Prostate gland (tissue), 2 donors: ENCODE data around the gene LRP2BP. TPM values are rescaled to one million over a fixed set of nuclear protein-coding genes. Genes with fewer than 3 reads are reported as not detected.

Experiments
- DNase-seq: peaks from one replicate; pipeline ENCODE4 v3.0.0-alpha.2; 2019; ENCODE audit warnings: low spot score
- H3K27ac ChIP-seq, 2 donors: fragments of 200-600 bp; sonication (generic); 2 replicates each; pipeline ENCODE4 v1.5.1; 2017 to 2019
- H3K27me3 ChIP-seq: fragments of 200-600 bp; sonication (generic); replicated peaks from 2 replicates; pipeline ENCODE4 v1.5.1; 2019; ENCODE audit not compliant: insufficient read depth
- H3K36me3 ChIP-seq, 2 donors: fragments of 200-600 bp; sonication (generic); 1 replicate in 1 of 2; 2 replicates in 1 of 2; pipeline versions ENCODE4 v1.5.1 to v1.8.1; 2017 to 2019
- H3K4me1 ChIP-seq: fragments of 200-600 bp; sonication (generic); replicated peaks from 2 replicates; pipeline ENCODE4 v1.5.1; 2019
- H3K4me3 ChIP-seq, 2 donors: fragments of 200-600 bp; sonication (generic); 2 replicates each; pipeline ENCODE4 v1.5.1; 2017 to 2019
- H3K9me3 ChIP-seq: fragments of 200-600 bp; sonication (generic); 2 replicates; pipeline ENCODE4 v1.5.1; 2017
- CTCF ChIP-seq, 4 experiments: fragments of 200-600 bp in 2 of 4; fragments of 450-650 bp in 2 of 4; sonication (generic) in 2 of 4; IDR thresholded peaks; 1 replicate in 3 of 4; 2 replicates in 1 of 4; pipeline ENCODE4 v1.5.1; 2016 to 2019; ENCODE audit warnings: antibody characterized with exemption in 4 of 4, mild to moderate bottlenecking in 2 of 4, moderate library complexity in 2 of 4
- POLR2A ChIP-seq: fragments of 450-650 bp; IDR thresholded peaks from one replicate; pipeline ENCODE4 v1.6.1; 2016; ENCODE audit warnings: antibody characterized with exemption, mild to moderate bottlenecking
- POLR2AphosphoS5 ChIP-seq: sonication (generic); formaldehyde crosslinking; IDR thresholded peaks from one replicate; pipeline ENCODE4 v1.6.1; 2017; ENCODE audit warnings: antibody characterized with exemption
- WGBS: methylation state at CpG from one replicate; pipeline ENCODE4 v1.1.5; 2018; 5-methylcytosine and 5-hydroxymethylcytosine counted together
- intact Hi-C: fragments of 100-400 bp; cut with DNase I; formaldehyde crosslinking; loops from one replicate; pipeline ENCODE4 v1.14.2; 2022
- total RNA-seq, 2 donors: library from RNA; depleted of rRNA; stranded (reverse); fragments of >200 nt; gene quantifications; one replicate each; pipeline ENCODE4 v1.1.0, GENCODE V29; 2016

The LRP2BP gene
- total RNA-seq, 2 donors from 2014 or later: 0.32 to 1.4 TPM

DNA sequence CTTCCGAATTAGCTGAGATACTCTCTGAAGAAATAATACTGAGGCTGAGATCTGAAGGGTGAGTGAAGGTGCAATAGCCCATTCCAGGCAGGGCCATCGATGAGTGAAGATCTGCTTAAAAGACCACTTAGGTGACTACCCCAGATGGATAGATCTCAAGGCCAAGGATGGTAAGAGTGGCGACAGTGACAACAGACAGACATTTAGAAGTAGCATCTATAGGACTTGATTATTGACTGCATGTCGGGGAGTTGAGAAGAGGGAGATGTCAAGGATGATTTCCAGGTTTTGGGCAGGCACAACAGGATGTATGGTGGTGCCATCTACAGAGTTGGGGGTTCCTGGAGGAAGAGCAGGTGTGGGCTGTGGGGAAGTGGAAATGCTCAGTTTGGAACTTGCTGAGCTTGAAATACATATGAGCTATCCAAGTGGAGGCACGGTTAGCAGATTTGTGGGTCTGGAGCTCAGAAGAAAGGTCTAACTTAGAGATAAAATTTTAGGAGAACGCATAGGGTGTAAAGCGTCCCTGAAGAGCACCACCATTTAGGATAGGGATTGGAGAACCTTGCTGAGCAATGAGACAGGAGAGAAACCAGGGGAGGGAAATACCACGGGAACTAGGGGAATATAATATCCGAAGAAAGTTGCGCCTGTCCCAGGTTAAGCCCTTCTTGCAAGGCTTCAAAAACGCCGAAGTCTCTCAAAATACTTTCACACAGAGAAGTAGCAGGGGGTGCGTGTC, 29.4 kb upstream of the LRP2BP start:
- no peaks in the 10 kb centered on the region for H3K9me3 ChIP-seq
- H3K27me3 ChIP-seq: no peaks in the 10 kb centered on the region
- intact Hi-C loops: loop anchor here (5.0 kb wide), 1 partner anchor 42 kb away; no protein-coding TSS in a partner anchor
- no peaks in the 10 kb centered on the region for H3K4me1 ChIP-seq
- TF ChIP-seq POLR2A: no peak
- no peak for TF ChIP-seq POLR2AphosphoS5
- TF ChIP-seq CTCF (IDR thresholded peaks at IDR 0.05): no peak
- no peaks in the 10 kb centered on the region for H3K36me3 ChIP-seq
- DNase-seq: peak; percentile 26
- peak overlapping the region; percentile 65 to 76 for H3K4me3 ChIP-seq
- WGBS: 14% methylated on average over 13 of the region's 13 CpGs
- peak overlapping the region; percentile 94 to 95 for H3K27ac ChIP-seq

- H3K27ac ChIP-seq: no peak overlapping the region
- no peaks in the 10 kb centered on the region for H3K4me1 ChIP-seq
- WGBS: 47% methylated on average over 2 of the region's 2 CpGs
- TF ChIP-seq POLR2A: no peak
- TF ChIP-seq CTCF (IDR thresholded peaks at IDR 0.05): no peak
- TF ChIP-seq POLR2AphosphoS5: no peak
- H3K36me3 ChIP-seq: no peaks in the 10 kb centered on the region
- H3K27me3 ChIP-seq: no peaks in the 10 kb centered on the region
- no peak overlapping the region for H3K4me3 ChIP-seq
- no peaks in the 10 kb centered on the region for H3K9me3 ChIP-seq
- intact Hi-C loops: no loop called here
- no peak for DNase-seq
Observed at GRCh38 chr4:185421366-185422124, 25.8 kb upstream of the LRP2BP start.

- Histone ChIP-seq H3K4me3 (no peak overlapping the region), H3K36me3 (no peaks in the 10 kb centered on the region), H3K9me3 (no peaks in the 10 kb centered on the region), H3K27ac (no peak overlapping the region), H3K4me1 (no peaks in the 10 kb centered on the region), H3K27me3 (no peaks in the 10 kb centered on the region)
- no peak for DNase-seq
- TF ChIP-seq CTCF (IDR thresholded peaks at IDR 0.05) (no peak), POLR2A (no peak), POLR2AphosphoS5 (no peak)
- intact Hi-C loops: no loop called here
Observed at GRCh38 chr4:185416955-185417354, 21.2 kb upstream of the LRP2BP start.

DNA sequence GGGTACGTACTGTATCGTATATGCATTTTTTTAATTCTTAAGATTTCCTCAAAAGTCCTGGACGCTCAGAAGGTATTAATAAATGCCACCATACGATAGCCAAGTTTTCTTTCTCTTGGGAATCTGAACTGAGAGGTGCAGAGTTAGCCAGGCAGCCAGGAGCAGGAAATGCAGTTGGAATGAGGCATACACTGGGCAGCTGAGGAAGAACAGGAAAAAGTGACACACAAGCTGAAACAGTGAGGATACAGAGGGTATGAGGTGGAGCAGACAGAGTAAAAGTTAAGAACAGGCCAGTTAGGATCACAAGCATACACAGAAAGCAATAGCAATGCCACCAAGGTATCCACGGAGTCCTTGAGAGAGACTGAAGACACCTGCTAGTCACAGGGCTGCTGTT, 16.7 kb upstream of the LRP2BP start:
- intact Hi-C loops: no loop called here
- Histone ChIP-seq H3K4me1 (no peaks in the 10 kb centered on the region), H3K36me3 (no peaks in the 10 kb centered on the region), H3K9me3 (no peaks in the 10 kb centered on the region), H3K4me3 (no peak overlapping the region), H3K27me3 (no peaks in the 10 kb centered on the region), H3K27ac (no peak overlapping the region)
- no peak for DNase-seq
- TF ChIP-seq POLR2AphosphoS5: no peak
- TF ChIP-seq POLR2A: no peak
- TF ChIP-seq CTCF (IDR thresholded peaks at IDR 0.05): no peak
- 88% methylated on average over 5 of the region's 5 CpGs for WGBS

- Histone ChIP-seq H3K4me3 (no peak overlapping the region), H3K9me3 (no peaks in the 10 kb centered on the region), H3K27me3 (no peaks in the 10 kb centered on the region), H3K27ac (no peak overlapping the region), H3K4me1 (no peaks in the 10 kb centered on the region), H3K36me3 (no peaks in the 10 kb centered on the region)
- no peak for DNase-seq
- 87% methylated on average over 5 of the region's 5 CpGs for WGBS
- no peak for TF ChIP-seq CTCF (IDR thresholded peaks at IDR 0.05)
- TF ChIP-seq POLR2AphosphoS5: no peak
- TF ChIP-seq POLR2A: no peak
- intact Hi-C loops: no loop called here
Observed at GRCh38 chr4:185411849-185412248, 16.1 kb upstream of the LRP2BP start.
